Endothelial cell (in vitro differentiated cells): ENCODE results near the gene CDC25B. TPM values are rescaled to one million over a fixed set of nuclear protein-coding genes. Genes with fewer than 3 reads are reported as not detected.

Experiments
- DNase-seq: peaks from one replicate; pipeline ENCODE4 v3.0.0; 2021; ENCODE audit warnings: low spot score
- H3K27ac Mint-ChIP-seq: one replicate; pipeline ENCODE4 v1.8.0; 2021; ENCODE audit warnings: mixed read lengths, inconsistent platforms; ENCODE audit not compliant: unreplicated experiment
- H3K27me3 Mint-ChIP-seq: one replicate; pipeline ENCODE4 v1.8.0; 2021; ENCODE audit warnings: mild to moderate bottlenecking, moderate library complexity, mixed read lengths, inconsistent platforms; ENCODE audit not compliant: unreplicated experiment
- H3K36me3 Mint-ChIP-seq: one replicate; pipeline ENCODE4 v1.8.0; 2021; ENCODE audit warnings: mild to moderate bottlenecking, low read depth, mixed read lengths, inconsistent platforms; ENCODE audit not compliant: unreplicated experiment
- H3K4me1 Mint-ChIP-seq: one replicate; pipeline ENCODE4 v1.8.0; 2021; ENCODE audit warnings: mild to moderate bottlenecking, mixed read lengths, inconsistent platforms; ENCODE audit not compliant: unreplicated experiment
- H3K4me3 Mint-ChIP-seq: one replicate; pipeline ENCODE4 v1.8.0; 2021; ENCODE audit warnings: mild to moderate bottlenecking, mixed read lengths, inconsistent platforms; ENCODE audit not compliant: unreplicated experiment
- H3K9me3 Mint-ChIP-seq: one replicate; pipeline ENCODE4 v1.8.0; 2021; ENCODE audit warnings: mixed read lengths, inconsistent platforms; ENCODE audit not compliant: unreplicated experiment
- total RNA-seq: library from RNA; stranded (reverse); fragmentation: NEBNext Ultra II Directional; extraction: Animal tissue kit (Norgen Biotek cat#: 25700); gene quantifications from one replicate; pipeline ENCODE4 v1.2.1, GENCODE V29; 2021; ENCODE audit not compliant: unreplicated experiment
- TF ChIP-seq, protein P1 (sequence below): fragments of 200-600 bp; sonication (generic); IDR thresholded peaks from one replicate; pipeline ENCODE4 v1.5.0; 2021; ENCODE audit warnings: antibody characterized with exemption; ENCODE audit not compliant: unreplicated experiment

CDC25B gene
- total RNA-seq, 1 donor from 2014 or later = 10.4 TPM

DNA sequence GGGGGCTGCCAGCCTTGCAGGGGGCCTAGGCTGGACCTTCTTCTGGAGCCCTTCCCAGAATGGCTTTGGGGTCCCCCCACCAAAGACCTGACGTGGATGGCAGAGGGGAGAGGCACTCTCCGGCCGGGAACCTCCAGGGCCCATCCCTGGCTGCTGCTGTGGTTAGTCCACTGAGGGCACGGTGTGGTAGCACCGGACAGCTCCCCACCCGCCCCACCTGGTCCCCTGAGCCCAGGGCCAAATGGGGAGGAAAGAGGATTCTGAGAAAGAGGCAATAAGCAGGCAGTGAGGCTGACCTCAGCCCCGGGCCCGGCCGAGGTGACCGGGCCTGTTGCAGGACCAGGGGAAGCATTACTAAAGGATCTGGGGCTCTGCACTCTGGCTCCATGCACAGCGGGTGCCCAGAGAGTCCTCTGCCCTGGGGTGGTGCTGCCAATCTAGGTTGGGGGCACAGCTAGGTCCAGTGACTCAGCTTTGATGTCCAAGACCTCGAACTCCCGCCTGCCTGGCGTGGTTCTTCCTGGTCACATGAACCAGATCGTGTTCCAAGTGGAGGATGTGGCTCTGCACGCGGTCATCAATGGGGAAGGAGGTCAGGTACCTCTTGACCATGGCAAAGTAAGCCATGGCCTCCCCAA is 11.8 kb upstream of the CDC25B start:
- no peak for DNase-seq
- Mint-ChIP-seq H3K9me3 (no peaks in the 10 kb centered on the region), H3K27ac (no peak overlapping the region), H3K36me3 (peaks cover 6% of the 10 kb centered on the region), H3K4me1 (peaks cover 13% of the 10 kb centered on the region), H3K27me3 (peaks cover 26% of the 10 kb centered on the region), H3K4me3 (peak overlapping the region; percentile 71)
- TF ChIP-seq, protein P1, sequence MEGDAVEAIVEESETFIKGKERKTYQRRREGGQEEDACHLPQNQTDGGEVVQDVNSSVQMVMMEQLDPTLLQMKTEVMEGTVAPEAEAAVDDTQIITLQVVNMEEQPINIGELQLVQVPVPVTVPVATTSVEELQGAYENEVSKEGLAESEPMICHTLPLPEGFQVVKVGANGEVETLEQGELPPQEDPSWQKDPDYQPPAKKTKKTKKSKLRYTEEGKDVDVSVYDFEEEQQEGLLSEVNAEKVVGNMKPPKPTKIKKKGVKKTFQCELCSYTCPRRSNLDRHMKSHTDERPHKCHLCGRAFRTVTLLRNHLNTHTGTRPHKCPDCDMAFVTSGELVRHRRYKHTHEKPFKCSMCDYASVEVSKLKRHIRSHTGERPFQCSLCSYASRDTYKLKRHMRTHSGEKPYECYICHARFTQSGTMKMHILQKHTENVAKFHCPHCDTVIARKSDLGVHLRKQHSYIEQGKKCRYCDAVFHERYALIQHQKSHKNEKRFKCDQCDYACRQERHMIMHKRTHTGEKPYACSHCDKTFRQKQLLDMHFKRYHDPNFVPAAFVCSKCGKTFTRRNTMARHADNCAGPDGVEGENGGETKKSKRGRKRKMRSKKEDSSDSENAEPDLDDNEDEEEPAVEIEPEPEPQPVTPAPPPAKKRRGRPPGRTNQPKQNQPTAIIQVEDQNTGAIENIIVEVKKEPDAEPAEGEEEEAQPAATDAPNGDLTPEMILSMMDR = no peak

DNA sequence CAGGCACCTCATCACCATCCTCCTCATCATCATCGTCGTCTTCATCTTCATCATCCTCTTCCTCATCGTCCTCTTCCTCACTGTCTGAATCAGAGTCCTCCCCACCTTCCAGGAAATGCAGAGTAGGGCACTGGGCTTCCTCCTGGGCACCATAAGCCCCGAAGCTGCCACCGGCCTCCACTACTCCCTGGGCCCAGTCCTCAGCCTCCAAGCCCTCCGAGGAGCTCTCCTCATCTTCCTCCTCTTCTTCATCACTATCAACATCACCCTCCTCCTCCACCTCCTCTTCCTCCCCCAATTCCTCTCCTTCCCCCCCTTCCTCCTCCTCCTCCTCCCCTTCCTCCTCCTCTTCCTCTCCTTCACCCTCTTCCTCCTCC is 11.3 kb upstream of the CDC25B start:
- H3K27ac Mint-ChIP-seq = no peak overlapping the region
- TF ChIP-seq, protein P1 = no peak

DNA sequence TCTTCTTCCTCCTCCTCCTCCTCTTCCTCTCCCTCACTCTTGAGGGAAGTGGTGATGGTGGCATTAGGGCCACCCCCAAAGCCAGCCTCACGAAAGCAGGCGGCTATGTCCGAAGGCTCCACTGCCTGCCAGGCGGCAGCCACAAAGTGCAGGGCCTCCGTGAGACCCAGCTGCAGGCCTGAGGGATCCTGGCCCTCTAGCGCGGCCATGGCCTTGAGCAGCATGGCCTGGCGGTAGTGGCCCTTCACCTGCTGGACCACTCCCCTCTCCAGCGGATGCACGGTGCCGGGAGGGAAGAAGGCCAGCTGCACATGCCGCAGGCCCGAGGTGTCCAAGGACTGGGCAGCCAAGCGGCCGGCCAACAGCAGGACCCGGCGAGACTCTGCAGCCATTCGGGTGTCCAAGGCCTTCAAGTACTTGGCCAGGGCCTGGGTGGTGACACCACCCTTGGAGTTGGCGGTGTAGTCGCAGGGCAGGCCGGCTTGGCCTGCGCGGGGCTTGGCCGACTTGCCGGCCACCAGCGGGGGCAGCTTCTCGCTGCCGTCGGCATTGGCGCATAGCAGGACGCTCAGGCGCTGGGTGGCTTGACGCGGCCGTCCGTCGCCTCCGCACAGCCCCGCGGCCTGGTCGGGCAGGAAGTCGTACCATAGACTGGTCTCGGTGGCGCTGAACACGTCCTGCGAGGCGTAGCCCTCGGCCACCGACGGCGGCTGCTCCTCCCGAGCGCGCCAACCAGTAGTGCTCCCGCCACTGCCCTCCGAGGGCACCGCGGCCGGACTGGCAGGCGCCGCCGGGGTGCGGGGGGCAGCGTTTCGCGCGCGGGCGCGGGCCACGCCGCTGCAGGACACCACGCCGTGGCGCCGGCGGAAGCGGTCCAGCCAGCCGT is 10.6 kb upstream of the CDC25B start:
- Mint-ChIP-seq H3K27me3 (peaks cover 19% of the 10 kb centered on the region), H3K9me3 (no peaks in the 10 kb centered on the region), H3K27ac (no peak overlapping the region), H3K36me3 (peaks cover 6% of the 10 kb centered on the region), H3K4me3 (peak overlapping the region; percentile 71), H3K4me1 (peaks cover 11% of the 10 kb centered on the region)
- no peak for DNase-seq
- TF ChIP-seq, protein P1 = no peak

More for the DNA sequence above, 11.3 kb upstream of the CDC25B start:
- Mint-ChIP-seq H3K36me3 (peaks cover 6% of the 10 kb centered on the region), H3K4me3 (peak overlapping the region; percentile 71), H3K4me1 (peaks cover 13% of the 10 kb centered on the region), H3K27me3 (peaks cover 21% of the 10 kb centered on the region), H3K9me3 (no peaks in the 10 kb centered on the region)
- DNase-seq = no peak

DNA sequence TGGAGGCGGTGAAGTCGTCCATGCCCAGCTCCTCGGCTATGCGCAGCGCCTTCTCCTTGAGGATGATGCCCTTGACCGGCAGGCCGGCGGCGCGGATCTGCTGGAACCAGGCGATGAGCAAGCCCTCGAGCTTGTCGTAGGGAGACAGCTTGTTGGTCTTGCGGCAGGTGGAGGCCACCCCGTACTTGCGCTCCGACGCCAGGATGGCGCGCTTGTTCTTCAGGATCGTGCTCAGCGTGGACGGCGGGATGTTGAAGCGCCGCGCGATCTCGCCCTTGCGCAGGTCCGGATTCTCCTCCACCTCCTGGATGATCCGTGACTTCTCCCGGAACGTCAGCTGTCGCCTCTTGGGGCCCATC is 10.0 kb upstream of the CDC25B start:
- Mint-ChIP-seq H3K4me1 (peaks cover 5% of the 10 kb centered on the region), H3K36me3 (peaks cover 6% of the 10 kb centered on the region), H3K4me3 (peak overlapping the region; percentile 88), H3K27me3 (peaks cover 18% of the 10 kb centered on the region), H3K9me3 (no peaks in the 10 kb centered on the region), H3K27ac (peak overlapping the region; percentile 24)
- DNase-seq = peak; percentile 54
- TF ChIP-seq, protein P1 = no peak
